Right ventricle myocardium superior (tissue), 1 donor: Measurements from ENCODE around the gene GPN3. TPM values are rescaled to one million over a fixed set of nuclear protein-coding genes. Genes with fewer than 3 reads are reported as not detected.
"Not testable (repeated sequence)": the region's sequence is repeated elsewhere in the genome, so short reads cannot be mapped to it uniquely, and the experiment has no call there.

ENCODE experiments used
- ATAC-seq: fragments of 200-7000 bp; cut with Tn5 transposase; one replicate; pipeline ENCODE4 v1.9.1; 2020; ENCODE audit warnings: mild to moderate bottlenecking; ENCODE audit not compliant: poor library complexity
- DNase-seq: peaks from one replicate; pipeline ENCODE4 v3.0.0-alpha.2; 2020
- intact Hi-C: fragments of 100-400 bp; cut with DNase I; formaldehyde crosslinking; loops from one replicate; pipeline ENCODE4 v1.11.2; 2022
- total RNA-seq: library from RNA; stranded (reverse); fragmentation: NEBNext Ultra II Directional; extraction: Animal tissue kit (Norgen Biotek cat#: 25700); gene quantifications from one replicate; pipeline ENCODE4 v1.2.1, GENCODE V29; 2021
- donor health status: DM: no; HTN: yes; CAD: no; lungs with severe emphysema.

GPN3 gene
- total RNA-seq, 1 donor from 2014 or later = 28.1 TPM

DNA sequence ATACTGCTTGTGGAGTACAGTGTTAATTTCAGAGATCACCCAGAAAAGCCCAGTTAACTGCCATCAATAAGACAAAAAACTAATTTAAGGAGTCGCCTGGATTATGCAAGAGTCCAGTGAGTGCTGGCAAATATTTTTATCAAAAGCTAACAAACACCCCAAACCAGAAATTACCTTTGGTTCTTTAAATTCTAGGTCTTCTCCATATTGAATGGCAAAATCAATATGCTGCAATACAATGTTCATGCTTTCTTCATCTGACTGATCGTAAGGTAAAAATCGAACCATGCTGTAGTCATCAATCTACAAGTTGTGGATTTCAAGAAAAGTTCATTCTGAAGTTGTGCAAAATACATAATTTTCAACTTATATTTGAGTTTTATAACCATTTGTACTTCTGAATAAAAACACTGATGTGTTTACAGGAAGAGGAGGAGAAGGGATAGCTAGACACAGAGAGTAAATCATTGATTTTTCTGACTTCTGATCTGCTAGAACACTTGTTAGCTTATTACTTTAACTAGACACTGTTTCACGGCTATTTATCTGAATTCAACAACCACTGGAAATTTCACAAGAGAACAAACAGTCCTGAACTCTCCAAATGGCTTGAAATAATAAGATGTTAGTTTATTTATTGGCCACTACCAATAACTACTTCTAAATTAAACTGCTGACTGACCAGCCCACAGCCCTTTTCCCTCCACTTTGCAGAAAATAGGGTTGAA, 14.3 kb downstream of the GPN3 start:
- ATAC-seq (no peak), DNase-seq (no peak)
- intact Hi-C loops = loop anchor here (10.0 kb wide), 1 partner anchor 431 kb away; no protein-coding TSS in a partner anchor

DNA sequence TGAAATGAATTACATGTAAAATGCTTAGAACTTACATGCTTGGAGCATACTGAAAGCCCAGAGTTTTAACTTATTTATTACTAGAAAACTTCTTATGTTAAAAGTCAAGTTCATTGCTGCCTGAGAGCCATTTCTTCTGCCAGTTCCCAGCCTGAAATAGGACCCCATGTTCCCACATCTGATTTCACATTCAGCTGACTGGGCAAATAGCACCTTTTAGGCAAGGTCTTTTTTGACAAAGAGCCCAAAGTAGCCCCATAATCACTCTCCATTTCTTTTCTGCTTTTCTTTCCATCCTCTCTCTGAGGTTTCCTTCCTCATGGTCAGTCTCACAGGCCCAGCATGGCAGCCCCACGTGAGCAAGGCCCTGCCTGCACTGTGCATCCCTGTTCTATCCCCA, 16.8 kb downstream of the GPN3 start:
- DNase-seq (no peak), ATAC-seq (no peak)
- intact Hi-C loops = loop anchor here (10.0 kb wide), 1 partner anchor 434 kb away; no protein-coding TSS in a partner anchor

DNA sequence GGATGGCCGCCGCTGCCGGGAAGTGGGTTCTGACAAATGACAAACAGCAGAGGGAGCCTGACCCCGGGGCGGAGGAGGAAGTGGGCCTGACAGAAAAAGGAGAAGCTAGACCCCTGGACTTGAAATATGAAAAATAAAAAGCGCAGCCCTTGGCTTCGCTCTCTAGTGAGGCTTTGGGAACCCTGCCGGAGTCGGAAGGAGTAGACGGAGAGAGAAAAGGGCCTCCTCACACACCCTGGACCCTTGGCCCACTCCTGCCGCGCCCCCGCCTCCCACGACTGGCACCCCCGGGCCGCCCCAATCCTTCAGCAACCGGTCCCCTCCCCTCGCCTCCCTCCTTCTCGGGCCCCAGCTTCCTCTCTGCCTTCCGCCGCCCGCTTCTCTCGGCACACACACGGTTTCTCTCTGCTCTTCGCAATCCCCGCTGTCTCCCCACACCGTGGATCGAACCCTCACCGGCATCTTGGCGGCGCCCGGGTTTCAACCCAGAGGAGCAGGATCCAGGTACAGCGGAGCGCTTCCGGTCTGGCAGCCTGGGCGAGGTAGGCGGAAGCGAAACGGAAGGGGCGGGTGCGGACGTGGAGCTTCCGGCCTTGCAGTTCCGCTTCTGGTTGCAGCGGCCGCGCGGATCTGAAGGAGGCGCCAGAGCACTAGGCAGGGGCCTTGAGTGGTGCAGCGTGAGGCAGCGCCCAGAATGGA, 18.1 kb downstream of the GPN3 start, which contains the start of gene ARPC3:
ARPC3 (minus strand) TSS at position 539 of the 699 bp plus-strand sequence; CDS start at position 462, 77 bp downstream.
- ATAC-seq = peak; percentile 100
- peak; percentile 98 for DNase-seq
- intact Hi-C loops = loop anchor here (10.0 kb wide), 1 partner anchor 435 kb away; no protein-coding TSS in a partner anchor

DNA sequence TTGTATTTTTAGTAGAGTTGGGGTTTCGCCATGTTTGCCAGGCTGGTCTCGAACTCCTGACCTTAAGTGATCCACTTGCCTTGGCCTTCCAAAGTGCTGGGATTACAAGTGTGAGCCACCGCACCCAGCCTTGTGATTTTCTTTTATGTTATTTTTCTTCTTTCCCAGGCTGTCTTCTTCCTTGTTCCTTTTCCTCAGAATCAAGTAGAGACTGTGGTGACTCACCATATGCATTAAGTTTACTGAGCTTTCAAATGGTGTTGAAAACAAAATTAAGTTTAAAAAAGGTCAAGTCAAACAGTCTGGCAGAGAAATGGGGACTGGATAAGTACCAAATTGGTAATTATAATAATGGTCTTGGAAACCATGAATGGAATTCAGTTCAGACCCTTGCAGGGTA, 23.6 kb downstream of the GPN3 start:
- ATAC-seq = no peak
- intact Hi-C loops = no loop called here

DNA sequence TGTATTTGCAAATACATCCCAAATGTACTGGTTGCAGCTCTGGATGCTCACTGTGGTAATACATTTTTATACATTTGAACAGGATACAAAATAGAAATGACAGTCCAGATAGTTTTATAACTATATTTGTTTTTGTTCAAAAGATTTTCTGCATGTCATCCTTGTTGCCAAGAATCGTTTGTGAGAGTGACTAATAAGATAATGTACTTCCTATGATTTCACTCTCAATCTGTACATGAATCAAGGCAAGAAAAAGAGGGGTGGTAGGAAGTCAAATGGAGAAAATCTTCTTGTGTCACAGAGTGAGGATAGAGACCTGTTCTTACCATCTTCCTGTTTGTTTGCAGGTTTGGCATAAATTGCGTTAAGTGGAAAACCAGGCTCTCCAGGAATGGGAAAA, 31.8 kb downstream of the GPN3 start:
- intact Hi-C loops = no loop called here
- no peak for ATAC-seq

More for the DNA sequence above, 23.6 kb downstream of the GPN3 start:
- DNase-seq = no peak

DNA sequence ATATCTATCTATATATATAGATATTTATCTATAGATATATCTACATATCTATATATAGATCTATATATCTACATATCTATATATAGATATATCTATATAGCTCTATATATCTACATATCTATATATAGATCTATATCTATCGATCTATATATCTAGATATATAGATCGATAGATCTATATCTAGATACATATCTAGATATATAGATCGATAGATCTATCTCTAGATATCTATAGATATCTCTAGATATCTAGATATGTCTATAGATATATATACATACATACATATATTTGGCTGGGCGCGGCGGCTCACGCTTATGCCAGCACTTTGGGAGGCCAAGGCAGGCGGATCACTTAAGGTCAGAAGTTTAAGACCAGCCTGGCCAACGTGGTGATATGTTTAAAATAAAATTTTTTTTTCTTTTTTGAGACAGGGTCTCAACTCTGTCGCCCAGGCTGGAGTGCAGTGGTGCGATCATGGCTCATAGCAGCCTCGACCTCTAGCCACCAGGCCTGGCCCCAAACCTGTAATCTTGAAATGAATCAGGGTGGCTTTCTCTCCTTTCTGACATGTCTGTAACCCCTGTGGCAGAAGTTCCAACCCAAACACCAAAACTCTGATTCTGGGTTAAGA, 36.0 kb downstream of the GPN3 start:
- intact Hi-C loops = loop anchor here (5.0 kb wide), 1 partner anchor 330 kb away; no protein-coding TSS in a partner anchor
- ATAC-seq = no peak
- DNase-seq = no peak

More for the DNA sequence above, 31.8 kb downstream of the GPN3 start:
- no peak for DNase-seq

DNA sequence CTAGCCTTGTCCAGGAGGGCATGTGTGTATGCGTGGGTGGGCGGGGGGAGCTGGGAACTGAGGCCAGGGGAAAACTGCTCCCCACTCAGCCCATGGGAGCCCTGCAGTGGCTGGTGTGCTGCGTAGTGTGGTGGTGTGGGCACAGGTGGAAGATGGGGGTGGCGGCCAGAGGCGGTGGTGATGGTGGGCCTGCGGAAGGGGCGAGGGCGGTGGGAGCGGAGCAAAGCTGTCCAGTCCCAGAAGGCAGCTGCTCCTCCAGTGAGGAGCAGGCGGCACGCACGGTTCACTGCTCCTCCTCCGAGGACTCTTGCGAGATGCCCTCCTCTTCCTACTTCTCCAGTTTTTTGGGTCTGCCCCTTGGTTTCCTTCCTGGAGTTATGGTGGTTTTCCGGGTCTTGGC, 38.4 kb downstream of the GPN3 start:
- intact Hi-C loops = loop anchor here (5.0 kb wide), 1 partner anchor 327 kb away; no protein-coding TSS in a partner anchor
- not testable (repeated sequence) for ATAC-seq, DNase-seq

DNA sequence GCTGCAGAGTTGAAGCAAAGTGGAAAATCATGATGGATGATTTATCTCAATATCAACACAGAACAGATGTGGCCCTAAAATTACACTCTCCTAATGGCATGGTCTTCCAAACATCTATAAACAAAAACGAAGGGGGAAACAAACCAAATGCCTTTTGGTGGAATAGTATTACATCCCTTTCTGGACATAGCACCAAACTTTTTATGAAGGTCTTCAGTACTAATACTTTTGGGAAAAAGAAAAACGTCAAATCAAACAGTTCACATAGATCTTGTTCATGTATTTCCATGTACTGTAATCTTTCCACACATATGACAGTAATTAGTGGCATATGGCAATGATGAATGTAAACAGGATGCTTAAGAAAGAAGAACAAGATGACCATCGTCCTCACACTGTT, 41.7 kb downstream of the GPN3 start:
- intact Hi-C loops = no loop called here
- ATAC-seq = no peak
- DNase-seq = no peak

DNA sequence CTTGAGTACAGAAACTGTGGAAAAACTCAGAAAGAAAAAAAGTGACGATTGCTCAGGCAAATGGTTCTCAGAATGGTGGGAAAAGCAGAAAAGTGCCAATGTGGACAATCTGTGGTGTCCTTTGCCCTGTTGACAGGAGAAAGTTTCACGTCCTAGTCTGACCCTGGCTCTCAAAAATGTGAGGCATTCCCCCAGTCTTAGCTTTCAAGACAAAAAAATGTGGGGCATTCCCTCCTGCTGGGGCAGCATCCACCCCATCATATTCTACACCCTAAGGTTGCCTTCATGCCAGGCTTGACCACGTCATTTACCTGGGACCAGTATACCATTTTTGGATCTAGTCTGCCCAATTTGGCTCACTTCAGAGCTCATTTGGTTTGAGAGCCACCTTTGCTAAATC, 43.8 kb downstream of the GPN3 start:
- intact Hi-C loops = no loop called here
- no peak for ATAC-seq

DNA sequence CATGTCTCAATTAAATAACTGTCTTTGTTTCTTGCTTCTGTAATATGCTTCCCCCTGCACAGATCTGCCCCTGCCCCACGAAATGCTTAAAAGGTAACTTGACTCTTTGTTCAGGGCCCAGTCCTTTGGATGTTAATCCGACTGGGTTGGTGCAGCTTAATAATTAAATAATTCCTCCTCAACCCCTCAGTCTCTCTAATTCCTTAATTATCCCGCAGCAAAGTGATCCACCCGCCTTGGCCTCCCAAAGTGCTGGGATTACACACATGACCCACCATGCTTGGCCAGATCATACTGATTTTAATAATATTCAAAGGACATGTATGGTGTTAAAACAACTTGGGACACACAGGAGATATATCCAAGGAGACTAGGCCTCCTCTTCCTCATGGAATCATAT, 46.4 kb downstream of the GPN3 start:
- intact Hi-C loops = no loop called here
- ATAC-seq (no peak), DNase-seq (no peak)

More for the DNA sequence above, 43.8 kb downstream of the GPN3 start:
- DNase-seq = no peak

DNA sequence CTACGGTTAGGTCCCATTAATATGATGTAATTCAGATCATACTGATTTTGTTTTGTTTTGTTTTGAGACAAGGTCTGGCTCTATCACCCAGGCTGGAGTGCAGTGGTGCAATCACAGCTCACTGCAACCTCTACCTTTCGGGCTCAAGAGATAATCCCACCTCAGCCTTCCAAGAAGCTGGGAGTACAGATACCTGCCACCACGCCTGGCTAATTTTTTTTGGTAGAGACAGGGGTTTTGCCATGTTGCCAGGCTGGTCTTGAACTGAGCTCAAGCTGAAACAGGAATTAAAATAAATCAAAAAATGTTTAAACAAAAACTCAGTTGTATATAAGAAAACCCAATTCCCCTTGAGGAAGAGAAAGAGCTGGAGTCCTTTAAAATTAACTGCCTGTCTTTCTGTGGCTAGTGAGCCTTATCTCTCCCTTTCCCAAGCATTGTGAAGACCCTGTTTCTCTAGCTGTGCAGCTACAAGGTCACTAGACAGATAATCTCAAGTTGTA, 46.8 kb downstream of the GPN3 start:
- no peak for DNase-seq
- ATAC-seq = no peak
- intact Hi-C loops = no loop called here

DNA sequence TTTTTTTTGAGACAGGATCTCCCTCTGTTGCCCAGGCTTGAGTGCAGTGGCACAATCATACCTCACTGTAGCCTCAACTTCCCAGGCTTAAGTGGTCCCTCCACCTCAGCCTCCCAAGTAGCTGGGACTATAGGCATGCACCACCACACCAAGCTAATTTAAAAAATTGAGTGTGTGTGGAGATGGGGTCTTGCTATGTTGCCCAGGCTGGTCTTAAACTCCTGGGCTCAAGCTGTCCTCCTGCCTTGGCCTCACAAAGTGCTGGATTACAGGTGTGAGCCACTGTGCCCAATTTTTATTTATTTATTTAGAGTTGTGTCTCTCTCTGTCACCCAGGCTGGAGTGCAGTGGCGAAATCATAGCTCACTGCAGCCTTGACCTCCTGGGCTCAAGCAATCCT, 47.4 kb downstream of the GPN3 start:
- DNase-seq, intact Hi-C loops, ATAC-seq: not testable (repeated sequence)

DNA sequence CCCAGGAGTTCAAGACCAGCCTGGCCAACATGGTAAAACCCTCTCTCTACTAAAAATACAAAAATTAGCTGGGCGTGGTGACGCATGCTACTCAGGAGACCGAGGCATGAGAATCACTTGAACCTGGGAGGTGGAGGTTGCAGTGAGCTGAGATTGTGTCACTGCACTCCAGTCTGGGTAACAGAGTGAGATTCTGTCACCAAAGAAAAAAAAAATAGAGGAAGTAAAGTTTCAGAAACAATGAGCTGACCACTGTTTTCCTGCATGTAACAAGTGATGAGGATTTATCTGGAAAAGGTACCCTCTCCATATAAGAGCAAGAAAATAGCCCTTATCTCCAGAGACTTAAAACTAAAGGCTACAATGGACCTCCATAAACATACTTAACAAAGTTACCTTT, 50.9 kb downstream of the GPN3 start:
- ATAC-seq, DNase-seq, intact Hi-C loops: not testable (repeated sequence)

DNA sequence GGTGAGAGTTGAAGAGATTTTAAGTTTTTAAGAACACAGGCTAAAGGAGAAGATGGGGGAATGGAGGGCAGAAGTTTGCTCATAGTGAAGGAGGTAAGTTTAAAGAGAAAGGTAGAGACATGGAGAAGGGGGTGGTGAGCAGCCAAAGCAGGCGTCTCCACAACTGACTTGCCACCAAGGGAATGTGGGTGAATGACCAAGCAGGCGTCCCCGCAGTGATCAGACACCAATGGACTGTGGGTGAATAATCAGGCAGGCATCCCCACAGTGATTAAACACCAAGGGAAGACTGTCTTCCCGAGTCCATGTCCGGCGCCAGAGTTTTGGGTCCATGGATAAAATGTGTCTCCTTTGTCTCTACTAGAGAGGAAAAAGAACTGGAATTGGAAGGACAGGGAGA, 58.0 kb downstream of the GPN3 start:
- intact Hi-C loops, DNase-seq, ATAC-seq: not testable (repeated sequence)

DNA sequence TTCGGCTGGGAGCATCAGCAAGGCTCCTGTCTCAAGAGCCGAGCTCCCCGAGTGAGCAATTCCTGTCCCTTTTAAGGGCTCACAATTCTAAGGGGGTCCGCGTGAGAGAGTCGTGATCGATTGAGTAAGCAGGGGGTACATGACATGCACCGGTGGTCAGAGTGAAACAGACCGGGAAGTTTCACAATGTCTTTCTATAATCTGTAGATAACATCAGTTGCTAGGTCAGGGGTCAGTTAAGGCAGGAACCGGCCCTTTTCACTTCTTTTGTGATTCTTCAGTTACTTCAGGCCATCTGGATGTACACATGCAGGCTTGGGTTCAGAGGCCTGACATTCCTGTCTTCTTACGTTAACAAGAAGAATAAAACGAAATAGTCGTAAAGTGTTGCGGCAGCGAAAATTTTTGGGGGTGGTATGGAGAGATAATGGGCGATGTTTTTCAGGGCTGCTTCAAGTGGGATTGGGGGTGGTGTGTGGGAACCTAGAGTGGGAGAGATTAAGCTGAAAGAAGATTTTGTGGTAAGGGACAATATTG, 62.9 kb downstream of the GPN3 start:
- ATAC-seq, intact Hi-C loops, DNase-seq: not testable (repeated sequence)

DNA sequence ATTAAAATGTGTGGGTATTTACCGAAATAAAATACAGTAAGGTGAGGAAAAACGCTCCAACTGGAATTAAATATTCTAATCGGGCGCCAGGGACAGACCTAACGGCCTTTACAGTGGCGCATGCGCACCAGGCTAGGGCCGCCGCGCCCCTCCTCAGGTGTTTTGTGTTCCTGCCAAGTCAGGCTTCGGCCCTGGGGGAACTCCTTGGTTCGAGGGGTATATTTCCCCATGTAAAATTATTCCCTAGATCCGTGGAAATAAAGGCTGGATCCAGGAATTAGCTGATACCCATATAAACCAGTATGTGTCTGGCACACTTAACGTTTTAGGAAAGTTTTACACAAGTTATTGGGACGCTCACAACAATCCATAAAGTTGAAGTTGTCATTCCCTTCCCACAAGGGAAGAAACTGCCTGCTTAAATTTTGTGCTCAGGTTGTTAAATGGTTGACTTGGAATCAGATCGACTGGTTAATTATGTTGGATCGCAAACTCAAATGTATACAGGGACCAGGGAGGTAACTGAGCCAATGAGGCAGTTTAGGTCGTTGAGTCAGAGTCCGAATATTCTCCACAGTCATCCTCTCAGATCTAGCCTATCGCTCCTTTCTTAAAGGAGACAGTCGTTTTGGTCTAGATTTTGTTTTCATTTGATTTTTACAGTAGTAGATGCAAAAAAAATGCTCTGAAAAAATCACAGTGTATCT, 63.9 kb downstream of the GPN3 start:
- ATAC-seq (peak; percentile 85), DNase-seq (peak; percentile 90)
- intact Hi-C loops = no loop called here

DNA sequence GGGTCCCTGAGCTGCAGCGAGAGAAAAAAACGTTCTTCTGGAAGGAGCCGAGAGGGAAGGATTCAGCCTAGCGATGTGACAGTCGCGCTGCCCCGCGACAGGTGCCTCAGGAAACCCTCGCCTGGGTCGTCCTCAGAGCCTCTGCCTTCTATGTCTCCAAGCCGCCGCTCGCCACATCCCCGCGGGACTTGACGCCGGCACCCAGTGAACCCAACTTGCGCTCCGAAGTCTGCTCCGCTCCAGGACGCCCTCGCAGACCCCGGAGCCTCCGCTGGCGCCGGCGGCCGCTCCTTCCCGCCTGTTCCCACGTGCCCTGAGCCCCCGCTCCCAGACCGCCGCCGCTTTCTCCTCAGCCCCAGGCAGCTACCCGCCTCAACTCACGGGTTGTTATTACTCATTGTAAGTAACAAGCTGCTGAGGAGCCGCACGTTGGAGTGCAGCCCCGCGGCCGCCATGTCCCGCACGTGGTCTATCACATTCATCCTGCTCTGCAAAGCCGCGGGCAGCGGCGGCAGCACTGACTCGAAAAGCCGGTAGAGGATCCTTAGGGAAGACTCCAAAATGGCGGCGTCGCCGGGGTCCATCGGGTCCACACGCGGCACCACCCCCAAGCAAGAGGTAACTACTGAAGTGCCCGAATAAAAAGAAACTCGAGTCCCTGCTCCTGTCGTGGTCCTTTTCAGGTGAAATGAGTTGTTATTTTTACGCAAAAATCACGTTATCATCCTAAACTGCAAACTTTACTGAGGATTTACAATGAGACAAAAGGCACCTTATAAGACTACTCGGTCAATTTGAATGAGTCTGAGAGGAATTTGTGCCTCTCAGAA, 64.7 kb downstream of the GPN3 start, which contains the start of gene ANAPC7:
ANAPC7 (minus strand) TSS at position 563 of the 830 bp plus-strand sequence; CDS start at position 482, 81 bp downstream.
- DNase-seq = peak; percentile 95
- intact Hi-C loops = no loop called here
- ATAC-seq = peak; percentile 98
